ENCODE measurements around the gene C1QBP. TPM values are rescaled to one million over a fixed set of nuclear protein-coding genes. Genes with fewer than 3 reads are reported as not detected.

The C1QBP gene
- total RNA-seq, 6 experiments from 2014 or later, result 60.2 to 163 (median 67.6) TPM

DNA sequence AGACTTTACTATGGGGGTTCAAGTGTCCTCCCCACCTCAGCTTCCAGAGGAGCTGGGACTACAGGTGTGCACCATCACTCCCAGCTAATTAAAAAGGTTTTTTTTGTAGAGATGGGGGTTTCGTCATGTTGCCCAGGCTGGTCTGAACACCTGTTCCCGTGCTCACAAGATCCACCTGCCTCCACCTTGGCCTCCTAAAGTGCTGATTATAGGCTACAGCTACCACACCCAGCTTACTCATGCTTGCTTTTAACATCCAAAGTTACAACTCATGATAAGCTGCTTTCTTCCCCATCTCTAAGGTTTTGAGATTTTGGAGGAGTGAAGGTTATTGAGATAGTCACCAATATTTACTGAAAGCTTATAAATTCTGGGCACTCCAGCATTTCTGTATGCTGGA lies 22.1 kb downstream of the C1QBP start:
- intact Hi-C loops (cut with DNase I), result no loop called here
- peaks cover 0 to 66% (median 23%) of the 10 kb centered on the region in 4 donors for H3K4me1 ChIP-seq
- no peak for DNase-seq
- no peaks in the 10 kb centered on the region for H3K27me3 ChIP-seq
- no peak for ATAC-seq
- no peak overlapping the region for H3K27ac ChIP-seq
- H3K36me3 ChIP-seq, result peaks cover 0 to 17% (median 6%) of the 10 kb centered on the region in 4 donors
- TF ChIP-seq POLR2A (IDR thresholded peaks at IDR 0.05) (no peak), CTCF (IDR thresholded peaks at IDR 0.05) (no peak)
- WGBS (ENCODE audit: insufficient coverage, low coverage, low lambda C conversion rate, missing lambda C conversion rate), result 91% methylated on average over 2 of the region's 2 CpGs
- H3K4me3 ChIP-seq, result no peak overlapping the region
- no peaks in the 10 kb centered on the region for H3K9me3 ChIP-seq

DNA sequence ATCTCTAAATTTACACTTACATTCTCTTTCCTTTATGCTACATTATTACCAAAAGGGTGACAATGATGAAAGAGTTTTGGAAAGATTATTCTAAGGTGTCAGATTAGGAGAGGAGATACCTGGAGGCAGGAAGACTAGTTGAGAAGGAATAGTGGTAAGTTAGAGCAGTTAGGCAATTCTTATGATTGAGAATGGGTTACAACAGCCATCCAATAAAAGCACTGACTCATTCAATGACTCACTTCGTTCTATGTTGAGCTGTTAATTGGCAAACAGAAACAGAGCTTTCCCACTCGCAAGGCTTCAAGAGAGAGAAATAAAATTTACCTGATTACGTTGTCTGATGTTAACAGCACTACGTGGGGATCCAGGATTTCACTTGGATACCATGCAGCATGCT lies 25.3 kb downstream of the C1QBP start:
- whole genome bisulfite sequencing (ENCODE audit: insufficient coverage, low coverage, low lambda C conversion rate, missing lambda C conversion rate), result 20% methylated on average over 4 of the region's 4 CpGs
- ATAC-seq, result peak in 3 of 4 donors; percentile 21 to 80 (median 39)

GRCh38 chr17:5410594-5411272 lies 28.2 kb downstream of the C1QBP start:
- DNase-seq (no peak), ATAC-seq (no peak)
- no peak overlapping the region for H3K4me3 ChIP-seq
- peaks cover 0 to 50% (median 25%) of the 10 kb centered on the region in 4 donors for H3K36me3 ChIP-seq
- H3K4me1 ChIP-seq, result peaks cover 2 to 49% (median 22%) of the 10 kb centered on the region in 4 donors
- WGBS (ENCODE audit: insufficient coverage, low coverage, low lambda C conversion rate, missing lambda C conversion rate), result 93% methylated on average over 7 of the region's 7 CpGs
- no peaks in the 10 kb centered on the region for H3K27me3 ChIP-seq
- no peaks in the 10 kb centered on the region for H3K9me3 ChIP-seq
- TF ChIP-seq POLR2A (IDR thresholded peaks at IDR 0.05), result no peak
- intact Hi-C loops (cut with DNase I), result no loop called here
- no peak overlapping the region for H3K27ac ChIP-seq

More for the DNA sequence above, 25.3 kb downstream of the C1QBP start:
- no peak overlapping the region for H3K4me3 ChIP-seq
- peak overlapping the region in 2 of 3 donors; percentile 47 to 61 for H3K27ac ChIP-seq
- intact Hi-C loops (cut with DNase I), result no loop called here
- H3K27me3 ChIP-seq, result no peaks in the 10 kb centered on the region
- no peaks in the 10 kb centered on the region for H3K9me3 ChIP-seq
- peaks cover 0 to 33% (median 13%) of the 10 kb centered on the region in 4 donors for H3K36me3 ChIP-seq
- DNase-seq, result no peak
- TF ChIP-seq POLR2A (IDR thresholded peaks at IDR 0.05) (peak; percentile 27), CTCF (IDR thresholded peaks at IDR 0.05) (no peak)
- peaks cover 0 to 56% (median 21%) of the 10 kb centered on the region in 4 donors for H3K4me1 ChIP-seq

DNA sequence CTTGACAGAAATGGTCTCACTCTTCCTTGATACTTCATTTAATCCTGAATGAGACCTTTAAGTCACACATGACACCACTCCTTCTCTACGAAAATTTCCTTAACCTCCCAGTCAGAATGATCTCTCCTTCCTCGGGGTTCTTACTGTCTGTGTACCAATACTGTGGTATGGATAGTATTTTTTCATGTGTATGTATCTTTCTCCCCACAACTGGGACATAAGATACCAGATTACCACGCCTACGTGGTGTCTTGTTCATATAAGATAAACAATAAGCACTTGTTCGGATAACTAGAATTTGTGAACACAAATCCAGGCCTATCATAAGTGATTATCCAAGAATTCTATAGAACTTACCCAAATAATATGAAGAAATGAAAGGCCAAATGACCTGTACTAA lies 30.8 kb downstream of the C1QBP start:
- H3K27me3 ChIP-seq, result no peaks in the 10 kb centered on the region
- H3K4me1 ChIP-seq, result peaks cover 0 to 39% (median 15%) of the 10 kb centered on the region in 4 donors
- H3K27ac ChIP-seq, result no peak overlapping the region
- H3K36me3 ChIP-seq, result peaks cover 0 to 61% (median 25%) of the 10 kb centered on the region in 4 donors
- H3K4me3 ChIP-seq, result no peak overlapping the region
- no peaks in the 10 kb centered on the region for H3K9me3 ChIP-seq
- intact Hi-C loops (cut with DNase I), result no loop called here
- no peak for ATAC-seq
- WGBS (ENCODE audit: insufficient coverage, low coverage, low lambda C conversion rate, missing lambda C conversion rate), result 84% methylated on average over 5 of the region's 5 CpGs
- TF ChIP-seq CTCF (IDR thresholded peaks at IDR 0.05), result no peak
- no peak for TF ChIP-seq POLR2A (IDR thresholded peaks at IDR 0.05)
- no peak for DNase-seq

- Histone ChIP-seq H3K27ac (peak overlapping the region in 2 of 3 donors; percentile 56 to 63), H3K9me3 (no peaks in the 10 kb centered on the region), H3K4me3 (peak overlapping the region in 1 of 3 donors; percentile 9), H3K4me1 (peaks cover 0 to 33% (median 12%) of the 10 kb centered on the region in 4 donors), H3K27me3 (no peaks in the 10 kb centered on the region), H3K36me3 (peaks cover 0 to 72% (median 21%) of the 10 kb centered on the region in 4 donors)
- peak; percentile 92 to 97 (median 94) for ATAC-seq
- peak in 1 of 3 donors; percentile 80 for DNase-seq
- intact Hi-C loops (cut with DNase I), result no loop called here
- WGBS (ENCODE audit: insufficient coverage, low coverage, low lambda C conversion rate, missing lambda C conversion rate), result 17% methylated on average over 4 of the region's 4 CpGs
- TF ChIP-seq POLR2A (IDR thresholded peaks at IDR 0.05) (peak; percentile 52), CTCF (IDR thresholded peaks at IDR 0.05) (no peak)
Observed at GRCh38 chr17:5405400-5405799, 33.6 kb downstream of the C1QBP start.
